Gastrocnemius medialis (tissue), 4 donors: ENCODE results near the gene PARD3B. TPM values are rescaled to one million over a fixed set of nuclear protein-coding genes. Genes with fewer than 3 reads are reported as not detected.

Source experiments
- ATAC-seq, 2 donors: fragments of 150-250 bp; one replicate each; pipeline ENCODE4 v1.9.1; 2016
- DNase-seq, 2 donors: peaks; one replicate each; pipeline ENCODE4 v3.0.0-alpha.2; 2019
- H3K27ac ChIP-seq, 4 donors: fragments of 200-600 bp; sonication (generic); 1 replicate in 1 of 4; 2 replicates in 3 of 4; pipeline ENCODE4 v1.5.1; 2016 to 2018; ENCODE audit warnings: mild to moderate bottlenecking in 2 of 4, moderate library complexity in 1 of 4
- H3K27me3 ChIP-seq, 3 donors: fragments of 200-600 bp; sonication (generic) in 2 of 3; 1 replicate in 1 of 3; 2 replicates in 2 of 3; pipeline versions ENCODE4 v1.5.1 to v1.6.0; 2016 to 2019; ENCODE audit warnings: mild to moderate bottlenecking in 1 of 3, moderate library complexity in 1 of 3
- H3K36me3 ChIP-seq, 2 donors: fragments of 200-600 bp; sonication (generic) in 1 of 2; one replicate each; pipeline ENCODE4 v1.5.1; 2017 to 2018
- H3K4me1 ChIP-seq, 2 donors: fragments of 200-600 bp; sonication (generic) in 1 of 2; one replicate each; pipeline ENCODE4 v1.5.1; 2016 to 2017; ENCODE audit warnings: mild to moderate bottlenecking in 2 of 2
- H3K4me3 ChIP-seq, 4 donors: fragments of 200-600 bp; sonication (generic) in 3 of 4; 1 replicate in 1 of 4; 2 replicates in 3 of 4; pipeline ENCODE4 v1.5.1; 2016 to 2019; ENCODE audit warnings: mild to moderate bottlenecking in 2 of 4
- H3K9me3 ChIP-seq, 3 donors: fragments of 200-600 bp; sonication (generic) in 2 of 3; 1 replicate in 1 of 3; 2 replicates in 2 of 3; pipeline ENCODE4 v1.5.1; 2016 to 2019
- POLR2A ChIP-seq, 2 donors: fragments of 450-650 bp; IDR thresholded peaks; one replicate each; pipeline ENCODE4 v1.6.1; 2017; ENCODE audit warnings: antibody characterized with exemption in 2 of 2, mild to moderate bottlenecking in 2 of 2, moderate library complexity in 2 of 2
- in situ Hi-C, 4 donors: fragments of 200-750 bp; cut with MboI; loops; one replicate each; pipeline versions ENCODE4 v1.15.0 to v1.8.0; 2017; ENCODE audit warnings: low sequenced_read_pairs in 4 of 4
- intact Hi-C: fragments of 100-400 bp; cut with DNase I; formaldehyde crosslinking; loops from one replicate; pipeline ENCODE4 v1.15.1; 2023; ENCODE audit warnings: low total_unique reads
- total RNA-seq, 4 donors: library from RNA; depleted of rRNA; stranded (reverse); fragments of >200 nt; gene quantifications; one replicate each; pipeline versions ENCODE4 v1.1.0 to v1.2.3, GENCODE V29; 2016
- TF ChIP-seq, protein P1 (sequence below), 5 experiments: fragments of 450-650 bp in 3 of 5; fragments of 200-600 bp in 2 of 5; sonication (generic) in 2 of 5; IDR thresholded peaks in 4 of 5; conservative IDR thresholded peaks in 1 of 5; 1 replicate in 4 of 5; 2 replicates in 1 of 5; pipeline ENCODE4 v1.5.1; 2016 to 2019; ENCODE audit warnings: antibody characterized with exemption in 5 of 5, mild to moderate bottlenecking in 3 of 5, moderate library complexity in 3 of 5

The PARD3B gene
- total RNA-seq, 4 donors from 2014 or later, result 2.2 to 15.5 (median 4.6) TPM

DNA sequence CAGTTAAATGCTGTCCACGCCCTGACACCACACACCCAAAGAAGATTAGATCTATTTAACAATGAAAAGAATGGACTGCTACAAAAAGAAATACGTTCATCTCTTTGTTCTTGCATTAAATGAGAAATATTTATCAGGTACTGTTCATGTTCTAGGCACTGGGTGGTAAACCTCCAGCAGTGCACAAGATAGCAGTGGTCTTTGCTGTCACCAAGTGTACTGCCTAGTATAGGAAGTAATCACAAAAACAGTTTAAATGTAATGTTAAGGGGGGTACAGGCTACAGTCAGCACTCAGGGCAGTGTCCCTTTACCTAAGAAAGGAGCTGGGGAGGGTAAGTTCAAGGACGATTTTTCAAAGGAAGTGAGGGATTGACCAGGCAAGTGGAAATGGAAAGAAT lies 443.6 kb downstream of the PARD3B start:
- Histone ChIP-seq H3K4me1 (no peaks in the 10 kb centered on the region), H3K36me3 (no peaks in the 10 kb centered on the region), H3K27ac (no peak overlapping the region), H3K9me3 (no peaks in the 10 kb centered on the region), H3K4me3 (no peak overlapping the region), H3K27me3 (no peaks in the 10 kb centered on the region)
- no peak for TF ChIP-seq POLR2A (IDR thresholded peaks at IDR 0.05)
- TF ChIP-seq, protein P1, sequence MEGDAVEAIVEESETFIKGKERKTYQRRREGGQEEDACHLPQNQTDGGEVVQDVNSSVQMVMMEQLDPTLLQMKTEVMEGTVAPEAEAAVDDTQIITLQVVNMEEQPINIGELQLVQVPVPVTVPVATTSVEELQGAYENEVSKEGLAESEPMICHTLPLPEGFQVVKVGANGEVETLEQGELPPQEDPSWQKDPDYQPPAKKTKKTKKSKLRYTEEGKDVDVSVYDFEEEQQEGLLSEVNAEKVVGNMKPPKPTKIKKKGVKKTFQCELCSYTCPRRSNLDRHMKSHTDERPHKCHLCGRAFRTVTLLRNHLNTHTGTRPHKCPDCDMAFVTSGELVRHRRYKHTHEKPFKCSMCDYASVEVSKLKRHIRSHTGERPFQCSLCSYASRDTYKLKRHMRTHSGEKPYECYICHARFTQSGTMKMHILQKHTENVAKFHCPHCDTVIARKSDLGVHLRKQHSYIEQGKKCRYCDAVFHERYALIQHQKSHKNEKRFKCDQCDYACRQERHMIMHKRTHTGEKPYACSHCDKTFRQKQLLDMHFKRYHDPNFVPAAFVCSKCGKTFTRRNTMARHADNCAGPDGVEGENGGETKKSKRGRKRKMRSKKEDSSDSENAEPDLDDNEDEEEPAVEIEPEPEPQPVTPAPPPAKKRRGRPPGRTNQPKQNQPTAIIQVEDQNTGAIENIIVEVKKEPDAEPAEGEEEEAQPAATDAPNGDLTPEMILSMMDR (IDR thresholded peaks at IDR 0.05 in 4 of 5, conservative IDR thresholded peaks at IDR 0.05 in 1 of 5), result no peak
- no peak for DNase-seq
- in situ Hi-C loops (no loop called here), intact Hi-C loops (no loop called here)
- no peak for ATAC-seq

- Histone ChIP-seq H3K36me3 (no peaks in the 10 kb centered on the region), H3K27ac (no peak overlapping the region), H3K27me3 (no peaks in the 10 kb centered on the region), H3K4me1 (no peaks in the 10 kb centered on the region), H3K4me3 (no peak overlapping the region), H3K9me3 (no peaks in the 10 kb centered on the region)
- in situ Hi-C loops (no loop called here), intact Hi-C loops (no loop called here)
- DNase-seq (no peak), ATAC-seq (no peak)
- TF ChIP-seq, protein P1 (IDR thresholded peaks at IDR 0.05 in 4 of 5, conservative IDR thresholded peaks at IDR 0.05 in 1 of 5), result no peak
- no peak for TF ChIP-seq POLR2A (IDR thresholded peaks at IDR 0.05)
These were observed 444.6 kb downstream of the PARD3B start for GRCh38 chr2:204989877-204990276.

DNA sequence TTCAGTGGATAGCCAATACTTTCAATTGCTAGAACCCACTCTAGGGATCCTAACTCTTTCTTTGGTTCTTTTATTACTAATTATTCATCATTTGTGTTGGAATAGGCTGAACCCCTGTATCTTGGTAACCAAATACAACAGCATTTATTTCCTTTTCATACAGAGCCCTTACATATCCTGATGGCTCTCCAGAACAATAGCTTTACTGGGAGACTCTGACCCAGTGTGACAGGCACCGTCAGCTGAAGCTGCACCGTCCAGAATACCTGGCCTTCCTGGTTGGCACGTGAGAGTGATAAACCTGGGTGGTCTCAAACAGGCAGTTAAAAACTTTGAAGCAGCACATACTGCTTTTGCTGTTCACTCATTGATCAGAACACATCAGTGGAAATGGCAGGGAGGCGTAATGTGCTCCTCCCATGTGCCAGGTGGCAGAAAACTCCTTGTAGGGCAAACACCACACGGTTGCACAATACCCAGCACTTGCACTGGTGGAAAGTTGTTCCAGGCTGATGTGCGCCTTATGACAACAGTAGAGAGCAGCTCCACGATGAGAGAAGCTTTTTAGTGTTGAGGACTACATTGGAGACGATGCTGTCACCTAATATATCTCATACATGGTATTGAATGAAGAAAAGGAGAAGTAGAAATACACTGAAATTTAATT lies 456.2 kb downstream of the PARD3B start:
- no peak for ATAC-seq
- no peak for TF ChIP-seq POLR2A (IDR thresholded peaks at IDR 0.05)
- TF ChIP-seq, protein P1 (IDR thresholded peaks at IDR 0.05 in 4 of 5, conservative IDR thresholded peaks at IDR 0.05 in 1 of 5), result no peak

GRCh38 chr2:205002390-205002789 lies 457.1 kb downstream of the PARD3B start:
- TF ChIP-seq, protein P1 (IDR thresholded peaks at IDR 0.05 in 4 of 5, conservative IDR thresholded peaks at IDR 0.05 in 1 of 5), result no peak
- no peak for TF ChIP-seq POLR2A (IDR thresholded peaks at IDR 0.05)
- no peak for ATAC-seq

More for the DNA sequence above, 456.2 kb downstream of the PARD3B start:
- Histone ChIP-seq H3K27ac (no peak overlapping the region), H3K36me3 (no peaks in the 10 kb centered on the region), H3K27me3 (no peaks in the 10 kb centered on the region), H3K4me1 (peaks cover 5 to 9% of the 10 kb centered on the region in 2 donors), H3K9me3 (no peaks in the 10 kb centered on the region), H3K4me3 (no peak overlapping the region)
- intact Hi-C loops (no loop called here), in situ Hi-C loops (no loop called here)
- no peak for DNase-seq

DNA sequence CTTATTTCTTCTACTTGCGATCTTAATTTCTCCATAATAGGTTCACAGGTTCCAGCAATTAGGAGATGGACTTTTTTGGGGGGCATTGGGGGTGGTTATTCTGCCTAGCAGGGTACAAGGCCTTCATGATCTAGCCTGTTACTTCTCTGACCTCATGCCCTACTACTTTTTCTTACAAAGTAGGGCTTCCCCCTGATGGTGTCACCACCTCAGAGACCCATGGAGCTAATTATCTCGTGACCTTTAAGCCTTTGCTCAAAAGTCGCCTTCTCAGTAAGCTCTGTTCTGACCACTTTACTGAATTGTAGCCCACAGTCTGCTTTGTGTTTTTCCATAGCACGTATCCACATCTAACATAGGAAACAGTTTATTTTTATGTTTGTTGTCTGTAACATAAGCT lies 458.0 kb downstream of the PARD3B start:
- DNase-seq (no peak), ATAC-seq (peak in 1 of 2 donors; percentile 36)
- Histone ChIP-seq H3K36me3 (no peaks in the 10 kb centered on the region), H3K27ac (no peak overlapping the region), H3K9me3 (no peaks in the 10 kb centered on the region), H3K4me1 (peaks cover 5 to 9% of the 10 kb centered on the region in 2 donors), H3K27me3 (no peaks in the 10 kb centered on the region), H3K4me3 (no peak overlapping the region)
- TF ChIP-seq POLR2A (IDR thresholded peaks at IDR 0.05), result no peak
- TF ChIP-seq, protein P1 (IDR thresholded peaks at IDR 0.05 in 4 of 5, conservative IDR thresholded peaks at IDR 0.05 in 1 of 5), result no peak
- intact Hi-C loops (no loop called here), in situ Hi-C loops (no loop called here)

More at GRCh38 chr2:205002390-205002789, 457.1 kb downstream of the PARD3B start:
- Histone ChIP-seq H3K4me3 (no peak overlapping the region), H3K27ac (no peak overlapping the region), H3K9me3 (no peaks in the 10 kb centered on the region), H3K27me3 (no peaks in the 10 kb centered on the region), H3K4me1 (peaks cover 5 to 9% of the 10 kb centered on the region in 2 donors), H3K36me3 (no peaks in the 10 kb centered on the region)
- intact Hi-C loops, result no loop called here
- DNase-seq, result no peak
- in situ Hi-C loops, result no loop called here
